TTC549 (cell line): ENCODE data around the gene KCNN3.

Experiments used
- FAIRE-seq: peaks from 2 replicates; lab custom pipeline; 2012; peaks lifted over from hg19 to GRCh38; lab: Jason Lieb, UNC

KCNN3 gene

DNA sequence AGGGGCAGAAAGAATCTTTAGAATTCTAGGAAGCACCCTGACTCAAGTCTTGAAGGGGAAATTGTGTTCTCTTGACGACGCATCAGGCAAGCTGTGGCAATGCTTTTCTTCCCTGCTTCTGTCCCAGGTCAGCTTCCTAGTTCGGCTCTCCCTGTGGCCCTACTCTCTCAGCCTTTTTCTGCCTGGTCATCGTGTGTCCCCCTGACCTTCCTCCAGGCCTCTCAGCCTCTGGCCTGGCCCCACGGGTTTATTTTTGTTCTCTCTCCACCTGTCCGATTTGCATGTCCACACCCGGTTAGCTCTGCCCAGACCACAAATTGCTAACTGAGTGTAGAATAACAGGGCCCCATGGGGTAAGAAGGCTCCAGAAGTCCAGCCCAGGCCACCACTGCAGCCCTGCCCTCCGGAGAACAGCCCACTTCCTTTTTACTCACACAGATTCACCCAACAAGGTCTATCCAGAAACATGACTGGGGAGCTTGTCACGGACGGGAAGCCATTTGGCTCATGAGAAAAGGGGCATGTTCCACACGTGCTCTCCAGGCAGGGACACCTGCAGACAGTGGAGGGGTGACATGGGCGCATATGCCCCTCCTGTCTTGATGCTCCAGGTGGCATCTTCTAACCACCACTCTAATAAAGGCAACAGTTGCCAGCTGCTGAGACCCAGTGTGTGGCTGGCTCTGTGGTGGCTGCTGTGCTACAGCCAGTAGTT, 9.8 kb downstream of the KCNN3 start:
- no peak for FAIRE-seq

- no peak for FAIRE-seq
These were observed 10.3 kb downstream of the KCNN3 start for GRCh38 chr1:154859786-154860155.

DNA sequence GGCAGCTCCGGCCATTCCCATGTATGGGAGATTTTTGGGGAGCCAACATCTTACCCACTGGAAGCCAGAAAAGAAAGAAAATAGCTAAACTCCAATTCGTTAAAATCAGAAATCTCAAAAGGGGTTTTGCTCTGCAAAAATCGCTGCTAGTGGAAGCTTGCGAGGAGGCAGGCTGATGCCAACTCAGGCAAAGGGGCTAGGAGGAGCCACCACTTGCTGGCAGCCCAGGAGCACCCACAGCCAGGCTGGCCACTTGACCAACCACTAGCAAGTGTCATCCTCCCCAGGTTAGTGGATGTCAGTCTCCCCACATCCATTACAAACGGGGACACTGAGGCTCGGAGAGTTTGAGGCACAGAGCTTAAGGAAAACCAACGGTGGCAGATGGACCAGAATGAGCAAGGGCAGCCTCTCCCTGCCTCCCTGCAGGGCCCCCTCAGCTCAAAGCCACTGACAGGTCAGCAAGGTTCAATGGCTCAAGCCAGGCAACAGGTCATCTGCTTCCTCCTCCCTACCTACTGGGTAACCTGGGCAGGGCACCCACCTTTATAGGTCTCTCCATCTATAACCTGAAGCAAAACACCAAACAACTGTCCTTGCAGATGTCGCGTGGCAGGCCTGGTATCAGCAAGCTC, 10.8 kb downstream of the KCNN3 start:
- FAIRE-seq: no peak

- no peak for FAIRE-seq
These were observed 12.5 kb downstream of the KCNN3 start for GRCh38 chr1:154857441-154858215.

DNA sequence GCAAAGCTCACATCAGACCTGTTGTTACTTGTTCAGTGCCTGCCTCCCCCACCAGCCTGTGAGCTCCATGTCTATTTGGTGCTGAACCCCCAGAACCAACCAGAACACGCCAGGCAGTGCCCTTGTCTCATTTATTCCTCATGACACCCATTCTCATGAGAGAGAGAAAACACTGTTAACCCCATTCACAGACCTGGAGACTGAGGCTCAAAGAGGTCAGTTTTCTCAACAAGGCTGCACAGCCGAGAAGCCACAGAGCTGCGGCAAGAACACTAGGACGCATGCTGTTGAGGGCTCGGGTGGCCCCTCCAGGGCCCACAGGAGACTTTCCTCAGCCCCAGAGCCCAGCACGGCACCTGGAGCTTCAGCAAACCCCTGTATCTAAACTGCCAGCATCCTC, 13.1 kb downstream of the KCNN3 start:
- no peak for FAIRE-seq

DNA sequence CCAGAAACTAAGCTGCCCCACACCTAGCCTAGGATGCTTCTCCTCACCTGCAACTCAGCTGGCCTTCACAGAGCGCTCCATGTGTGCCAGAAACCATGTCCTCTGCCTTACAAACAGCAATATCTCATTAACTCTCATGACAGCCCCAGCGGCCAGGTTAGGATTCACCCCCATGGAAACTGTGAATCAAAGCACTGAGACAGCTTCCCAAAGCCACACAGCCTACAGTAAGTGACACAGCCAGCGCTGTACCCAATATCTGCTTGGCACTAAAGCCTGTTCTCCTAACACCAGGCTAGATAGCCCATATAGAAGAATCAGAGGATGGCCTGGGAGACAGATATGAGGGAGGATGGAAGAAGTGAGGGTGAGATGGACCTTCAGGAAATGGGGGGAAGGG, 13.5 kb downstream of the KCNN3 start:
- FAIRE-seq: no peak

DNA sequence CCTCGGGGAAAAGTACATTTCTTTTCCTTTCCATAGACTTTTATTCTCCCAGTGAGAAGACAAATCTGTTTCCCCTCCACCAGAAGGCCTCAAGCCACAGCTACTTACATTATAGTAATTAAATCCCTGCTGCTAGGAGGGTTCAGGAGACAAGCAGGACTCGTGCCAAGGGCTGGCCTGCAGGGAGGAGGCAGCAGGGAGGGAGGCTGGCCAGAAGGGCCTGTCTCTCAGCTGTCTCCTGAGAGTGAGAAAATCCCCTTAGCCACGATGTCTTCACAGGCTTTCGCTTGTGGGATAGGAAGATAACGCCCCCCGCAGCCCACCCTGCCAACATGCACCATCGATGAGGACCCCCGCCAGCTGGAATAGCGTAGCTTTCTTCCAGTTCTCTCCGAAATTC, 14.0 kb downstream of the KCNN3 start:
- FAIRE-seq: no peak

DNA sequence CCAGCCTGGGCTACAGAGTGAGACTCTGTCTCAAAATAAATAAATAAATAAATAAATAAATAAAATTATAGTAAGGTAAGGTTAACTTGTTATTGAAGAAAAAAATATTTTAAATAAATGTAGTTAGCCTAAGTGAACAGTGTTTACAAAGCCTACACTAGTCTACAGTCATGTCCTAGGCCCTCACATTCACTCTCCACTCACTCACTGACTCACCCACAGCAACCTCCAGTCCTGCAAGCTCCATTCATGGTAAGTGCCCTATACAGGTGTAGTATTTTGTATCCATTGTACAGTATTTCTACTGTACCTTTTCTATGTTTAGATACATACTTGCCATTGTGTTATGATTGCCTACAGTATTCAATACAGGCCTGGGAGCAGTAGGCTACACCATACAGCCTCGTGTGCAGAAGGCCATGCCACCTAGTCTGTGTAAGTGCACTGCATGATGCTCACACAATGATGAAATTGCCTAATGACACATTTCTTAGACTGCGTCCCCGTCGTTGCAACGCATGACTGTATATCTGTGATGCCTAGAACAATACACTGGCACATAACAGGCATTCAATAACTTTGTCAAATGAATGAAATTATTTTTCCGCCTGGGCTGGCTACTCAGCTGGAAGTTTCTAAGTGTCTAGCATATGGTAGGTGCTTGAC, 14.8 kb downstream of the KCNN3 start:
- no peak for FAIRE-seq

DNA sequence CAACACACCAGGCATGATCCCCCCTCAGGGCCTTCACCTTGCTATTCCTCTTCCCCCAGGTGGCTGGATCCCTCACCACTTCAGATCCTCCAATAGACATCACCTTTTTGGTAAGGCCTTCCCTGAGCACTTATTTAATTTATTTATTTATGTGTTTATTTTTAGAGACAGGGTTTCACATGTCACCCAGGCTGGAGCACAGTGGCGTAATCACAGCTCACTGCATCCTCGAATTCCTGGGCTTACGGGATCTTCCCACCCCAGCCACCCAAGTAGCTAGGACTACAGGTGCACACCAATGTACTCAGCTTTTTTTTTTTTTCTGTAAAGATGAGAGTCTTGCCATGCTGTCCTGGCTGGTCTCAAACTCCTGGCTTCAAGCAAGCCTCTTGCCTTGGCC, 17.2 kb downstream of the KCNN3 start:
- no peak for FAIRE-seq

DNA sequence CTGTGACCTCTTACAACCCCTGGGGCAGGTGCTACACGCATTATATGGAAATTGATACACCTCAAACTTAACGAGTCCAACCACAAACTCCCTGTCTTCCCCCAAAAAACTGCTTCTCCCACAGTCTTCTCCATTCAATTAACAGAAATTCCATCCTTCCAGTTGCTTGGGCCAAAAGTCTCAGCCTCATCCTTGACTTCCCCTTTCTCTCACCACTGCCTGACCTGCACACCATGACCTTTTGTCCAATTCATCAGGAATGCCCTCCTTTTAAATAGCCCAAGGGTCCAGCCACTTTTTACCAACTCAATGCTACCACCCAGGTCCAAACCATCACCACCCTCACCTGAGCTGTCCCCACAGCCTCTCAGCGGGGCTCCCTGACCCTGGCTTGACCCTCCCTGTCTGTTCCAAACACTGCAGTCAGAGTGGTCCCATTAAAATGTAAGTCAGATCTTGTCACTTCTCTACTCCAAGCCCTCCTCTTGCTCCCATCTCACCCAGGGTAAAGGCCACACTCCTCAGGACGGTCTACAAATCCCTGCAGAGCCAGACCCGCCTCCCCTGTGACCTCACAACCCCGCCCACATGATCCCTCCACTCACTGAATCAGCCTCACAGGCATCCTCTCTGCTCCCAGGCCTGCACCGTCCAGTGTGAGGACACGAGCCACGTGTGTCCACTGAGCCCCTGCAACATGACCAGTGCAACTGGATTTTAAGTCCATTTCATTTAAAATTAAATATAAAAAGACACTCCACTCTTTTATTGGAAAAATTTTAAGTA, 18.5 kb downstream of the KCNN3 start:
- FAIRE-seq: no peak

DNA sequence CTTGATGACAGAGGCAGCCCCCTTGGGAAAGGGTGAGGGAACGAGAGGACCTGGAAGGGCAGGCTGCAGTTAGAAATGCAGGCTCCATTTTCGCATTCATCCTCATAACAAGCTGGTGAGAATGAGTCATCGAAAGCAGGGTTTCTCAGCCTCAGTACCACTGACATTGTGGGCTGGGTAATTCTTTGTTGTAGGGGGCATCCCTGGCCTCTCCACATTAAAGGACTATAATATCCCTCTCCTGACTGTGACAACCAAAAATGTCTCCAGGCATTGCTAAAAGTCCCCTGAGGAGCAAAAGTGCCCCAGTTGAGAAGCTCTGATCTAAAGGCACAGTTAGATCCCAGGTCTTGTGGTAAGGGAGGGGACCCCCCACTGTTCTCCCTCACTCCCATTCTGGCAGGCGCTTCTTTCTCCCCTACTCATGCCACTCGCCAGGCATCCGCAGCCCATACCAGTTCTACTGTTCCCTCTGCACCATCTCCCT, 20.4 kb downstream of the KCNN3 start:
- FAIRE-seq: no peak

GRCh38 chr1:154848983-154849382, 21.1 kb downstream of the KCNN3 start:
- FAIRE-seq: no peak

DNA sequence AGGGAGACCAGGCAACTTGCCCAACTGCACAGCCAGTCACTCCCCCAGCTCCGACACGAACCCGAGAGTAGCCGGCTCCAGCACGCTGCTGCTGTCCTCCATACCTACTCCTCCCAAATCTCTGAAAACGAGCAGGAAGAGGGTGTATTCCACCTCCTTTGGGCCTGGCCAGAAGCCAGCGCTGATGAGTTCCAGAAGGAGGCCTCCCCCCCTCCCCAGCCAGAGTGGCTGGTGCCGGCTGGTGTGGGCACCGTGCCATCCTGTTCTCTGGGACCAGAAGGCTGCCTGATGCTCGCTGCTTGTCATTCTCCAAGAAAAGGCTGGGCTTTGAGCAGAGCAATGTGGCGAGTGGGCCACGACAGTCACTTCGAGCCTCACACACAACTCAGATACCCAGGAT, 22.2 kb downstream of the KCNN3 start:
- no peak for FAIRE-seq

DNA sequence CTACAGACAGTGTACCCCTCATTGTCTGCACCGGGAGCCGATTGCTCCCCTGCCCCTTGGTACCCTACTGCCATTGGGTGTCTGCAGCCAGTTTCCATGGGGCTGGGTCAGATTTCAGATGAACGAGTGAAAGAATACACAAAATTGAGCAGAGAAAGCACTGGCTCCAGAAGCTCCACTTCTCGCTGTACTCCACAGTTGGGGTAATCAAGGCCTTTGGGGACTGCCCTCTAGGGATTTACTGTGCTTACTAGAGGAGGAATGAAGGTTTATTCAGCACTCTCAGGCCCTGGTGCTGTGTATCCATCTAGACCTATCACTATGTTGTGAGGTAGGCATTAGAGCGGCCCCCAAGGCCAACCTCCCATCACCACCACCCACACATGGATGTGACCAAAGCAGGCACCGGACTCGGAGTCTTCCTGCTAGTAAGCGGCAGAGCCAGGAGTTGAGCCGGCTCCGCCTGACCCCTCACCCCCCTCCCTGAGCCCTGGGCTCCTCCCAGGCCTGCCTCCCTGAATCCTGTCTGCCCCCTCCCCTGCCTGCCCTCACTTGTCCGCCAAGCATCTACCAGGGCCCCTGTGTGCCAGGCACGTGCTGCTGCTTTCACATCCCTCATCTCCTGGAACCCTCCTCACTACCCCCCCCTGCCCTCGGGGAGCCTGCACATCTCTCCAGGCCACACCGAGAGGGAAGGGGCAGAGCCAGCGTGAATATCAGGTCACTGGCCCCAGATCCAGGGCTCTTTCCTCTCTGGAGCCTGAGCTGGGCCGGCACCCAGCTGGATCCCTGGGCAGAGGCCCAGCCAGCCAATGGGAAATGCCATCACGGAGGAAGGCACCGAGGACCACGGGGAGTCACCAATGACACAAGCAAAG, 23.3 kb downstream of the KCNN3 start:
- no peak for FAIRE-seq

- no peak for FAIRE-seq
These were observed 24.2 kb downstream of the KCNN3 start for GRCh38 chr1:154845879-154846278.

- no peak for FAIRE-seq
These were observed 24.9 kb downstream of the KCNN3 start for GRCh38 chr1:154845174-154845573.

- FAIRE-seq: no peak
These were observed 25.8 kb downstream of the KCNN3 start for GRCh38 chr1:154844297-154844681.

- FAIRE-seq: no peak
These were observed 26.3 kb downstream of the KCNN3 start for GRCh38 chr1:154843636-154844296.

GRCh38 chr1:154842635-154843034, 27.4 kb downstream of the KCNN3 start:
- FAIRE-seq: no peak

- FAIRE-seq: no peak
These were observed 28.7 kb downstream of the KCNN3 start for GRCh38 chr1:154841384-154841783.
